Smooth muscle cell of trachea (primary cell): Measurements from ENCODE around the gene PTGER1. TPM values are rescaled to one million over a fixed set of nuclear protein-coding genes. Genes with fewer than 3 reads are reported as not detected.

ENCODE experiments used
- total RNA-seq: library from RNA; depleted of rRNA; stranded (reverse); fragments of >200 nt; gene quantifications from 2 replicates; pipeline ENCODE4 v1.2.1, GENCODE V29; 2014

Gene PTGER1, protein sequence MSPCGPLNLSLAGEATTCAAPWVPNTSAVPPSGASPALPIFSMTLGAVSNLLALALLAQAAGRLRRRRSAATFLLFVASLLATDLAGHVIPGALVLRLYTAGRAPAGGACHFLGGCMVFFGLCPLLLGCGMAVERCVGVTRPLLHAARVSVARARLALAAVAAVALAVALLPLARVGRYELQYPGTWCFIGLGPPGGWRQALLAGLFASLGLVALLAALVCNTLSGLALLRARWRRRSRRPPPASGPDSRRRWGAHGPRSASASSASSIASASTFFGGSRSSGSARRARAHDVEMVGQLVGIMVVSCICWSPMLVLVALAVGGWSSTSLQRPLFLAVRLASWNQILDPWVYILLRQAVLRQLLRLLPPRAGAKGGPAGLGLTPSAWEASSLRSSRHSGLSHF
- 5.4 and 5.6 TPM in 2 replicates for total RNA-seq

DNA sequence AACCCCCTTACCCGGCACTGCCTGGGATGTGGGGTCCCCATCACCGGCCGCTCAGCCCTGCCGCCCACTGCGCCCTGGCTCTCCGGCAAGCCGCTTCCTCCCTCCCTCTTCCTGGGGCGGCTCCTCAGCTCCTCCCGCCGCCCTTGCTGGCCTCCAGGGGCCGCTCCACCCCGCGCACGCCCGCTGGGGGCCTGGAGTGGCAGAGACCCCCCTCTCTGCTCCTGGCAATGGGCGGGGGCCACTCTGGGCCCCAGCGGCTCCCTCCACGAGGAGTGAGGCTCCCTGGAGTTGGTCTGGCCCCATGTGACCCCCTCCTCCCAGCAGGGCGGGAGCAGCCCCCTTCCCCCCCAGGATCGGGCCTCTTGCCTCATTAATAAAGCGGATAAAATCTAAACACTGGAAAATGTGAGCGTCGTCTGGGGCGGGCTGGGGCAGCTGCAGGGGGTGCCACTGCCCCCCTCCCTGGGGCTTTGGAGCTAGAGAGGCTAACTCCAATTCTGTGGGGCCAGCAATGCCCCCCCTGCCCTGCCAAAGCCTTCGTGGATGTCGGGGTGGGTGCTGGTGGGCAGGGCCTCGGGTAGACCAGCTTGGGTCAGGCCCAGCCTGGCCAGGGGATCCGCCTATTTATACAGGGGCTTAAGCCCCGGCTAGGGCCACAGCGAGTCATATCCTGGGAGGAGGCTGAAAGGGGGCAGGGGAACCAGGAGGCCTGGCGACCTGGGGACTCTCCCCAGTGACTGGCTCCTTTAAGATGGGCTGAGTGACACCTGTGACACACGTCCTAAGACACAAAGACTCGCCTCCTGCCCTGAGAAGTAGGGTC, at the start of gene PTGER1:
Gene PTGER1, minus strand, starts transcription at position 104 of the 823 bp plus-strand sequence. CDS start 1,034 bp downstream, outside the sequence.

DNA sequence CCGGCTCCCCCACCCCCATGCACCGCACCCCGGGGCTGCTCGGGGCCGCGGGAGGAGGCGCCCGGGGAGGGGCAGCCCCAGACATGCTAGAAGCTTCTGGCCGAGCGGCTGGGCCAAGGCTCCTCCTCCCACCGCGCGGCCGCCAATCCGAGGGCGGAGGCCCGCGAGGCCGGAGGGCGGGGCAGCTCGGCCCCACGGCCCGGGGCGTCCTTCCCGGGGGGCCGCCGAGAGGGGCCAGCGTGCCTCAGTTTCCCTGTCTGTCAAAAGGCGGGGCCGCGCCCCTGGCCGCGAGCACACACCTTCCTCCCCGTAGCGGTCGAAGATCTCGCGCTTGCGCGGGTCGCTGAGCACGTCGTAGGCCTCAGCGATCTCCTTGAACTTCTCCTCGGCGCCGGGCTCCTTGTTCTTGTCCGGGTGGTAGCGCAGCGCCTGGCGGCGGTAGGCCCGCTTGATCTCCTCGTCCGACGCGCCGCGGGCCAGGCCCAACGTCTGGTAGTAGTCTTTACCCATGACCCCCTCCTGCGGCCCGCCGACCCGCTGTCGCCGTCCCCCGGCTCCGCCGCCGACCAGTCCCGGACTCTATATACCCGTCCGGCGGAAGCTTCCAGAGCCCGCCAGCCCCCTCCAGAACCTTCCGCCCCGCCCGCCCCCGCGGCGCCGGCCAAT, 42.8 kb upstream of the PTGER1 start, which contains the start of gene DNAJB1:
Gene DNAJB1, minus strand, starts transcription at position 558 of the 666 bp plus-strand sequence. Its CDS starts 48 bp downstream, at position 510.

DNA sequence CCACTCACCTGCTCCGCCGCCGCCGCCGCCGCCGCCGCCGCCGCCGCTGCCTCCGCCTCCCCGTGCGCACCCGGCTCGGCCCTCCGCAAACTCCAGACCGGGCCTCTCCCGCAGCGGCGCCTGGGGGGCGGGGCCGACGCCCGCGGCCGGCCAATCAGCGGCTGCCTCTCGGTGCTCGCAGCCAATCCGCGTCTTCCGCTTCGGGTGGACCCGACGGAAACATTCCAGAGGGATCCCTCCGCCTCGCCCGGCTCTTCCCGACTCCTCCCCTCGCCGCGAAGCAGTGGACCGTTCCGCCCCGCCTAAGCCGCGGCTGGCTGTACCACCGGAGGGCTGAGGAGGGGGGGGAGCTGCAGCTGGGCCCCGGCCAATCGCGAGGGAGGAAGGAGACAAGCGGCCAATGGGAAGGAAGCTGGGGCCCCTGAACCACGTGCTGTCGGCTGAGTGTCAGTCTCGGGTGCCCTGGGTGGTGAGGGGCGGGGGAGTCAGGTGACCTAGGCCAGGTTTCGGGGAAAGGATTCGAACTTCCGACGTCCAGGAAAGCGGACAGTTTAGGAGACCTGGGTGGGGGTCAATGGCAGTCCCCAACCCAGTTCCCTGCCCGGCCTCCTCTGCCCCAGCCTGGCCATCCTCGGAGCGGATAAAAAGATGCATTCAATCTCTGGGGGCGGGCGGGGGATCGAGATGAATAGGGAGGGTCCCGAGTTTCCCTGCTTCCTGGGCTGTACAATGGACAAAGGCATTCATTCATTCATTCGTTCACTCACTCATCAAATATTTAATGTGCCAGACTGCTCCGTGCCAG, 21.1 kb upstream of the PTGER1 start, which contains the start of gene GIPC1:
Gene GIPC1, minus strand, starts transcription at position 99 of the 805 bp plus-strand sequence. CDS start 13,151 bp downstream, outside the sequence.

DNA sequence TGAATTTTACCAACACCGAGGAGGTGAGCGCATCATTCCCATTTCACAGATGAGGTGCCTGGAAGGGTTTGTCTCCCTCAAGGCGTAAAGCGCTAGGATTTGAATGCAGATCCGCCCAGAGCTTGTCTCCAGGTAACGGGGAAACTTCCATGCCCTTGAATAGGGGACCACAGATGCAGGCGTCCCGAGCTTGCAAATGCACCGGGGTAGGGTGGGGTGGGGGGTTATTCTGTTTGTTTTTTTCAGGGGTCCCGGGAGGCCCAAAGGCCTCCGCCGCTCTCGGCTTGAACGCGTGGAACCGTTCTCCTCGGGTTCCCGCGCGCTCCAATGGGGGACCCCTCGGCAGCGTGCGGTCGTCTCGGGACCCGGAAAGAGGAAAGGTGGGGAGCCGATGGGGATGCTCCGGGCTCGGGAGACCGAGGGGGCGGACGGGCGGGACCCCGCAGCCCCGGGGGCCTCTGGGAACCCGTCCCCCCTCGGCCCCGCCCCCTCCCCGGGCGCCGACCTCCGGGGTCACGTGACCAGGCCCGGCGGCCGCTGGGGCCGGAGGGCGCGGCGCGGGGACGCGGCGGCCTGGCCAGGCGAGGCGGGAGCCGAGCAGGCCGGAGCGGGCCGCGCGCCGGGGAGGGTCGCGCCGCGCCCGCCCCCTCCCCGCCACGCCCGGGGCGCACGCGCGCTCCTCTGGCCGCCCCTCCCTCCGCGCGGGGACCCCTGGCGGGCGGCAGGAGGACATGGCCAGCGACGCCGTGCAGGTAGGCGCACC, 42.2 kb downstream of the PTGER1 start, which contains the start of gene PKN1:
Gene PKN1, plus strand, starts transcription at position 516 of the 763 bp plus-strand sequence. Its CDS starts 216 bp downstream, at position 732.

Other genes with a start within 250 kb of the PTGER1 start
- 30.9 and 32.6 TPM in 2 replicates for gene ADGRE5, start 93.9 kb downstream of the PTGER1 start, total RNA-seq
- 48.3 and 118 TPM in 2 replicates for gene DDX39A, start 56.0 kb downstream of the PTGER1 start, total RNA-seq
- gene PKN1, start 42.0 kb downstream of the PTGER1 start, total RNA-seq: 188 and 245 TPM in 2 replicates
- gene GIPC1, start 20.8 kb upstream of the PTGER1 start, total RNA-seq: 129 and 152 TPM in 2 replicates
- 52.5 and 91.3 TPM in 2 replicates for gene DNAJB1, start 43.0 kb upstream of the PTGER1 start, total RNA-seq
- gene TECR, start 54.2 kb upstream of the PTGER1 start, total RNA-seq: 28.8 and 38.5 TPM in 2 replicates
- gene NDUFB7, start 96.7 kb upstream of the PTGER1 start, total RNA-seq: 188 and 247 TPM in 2 replicates
- gene CLEC17A, start 107.7 kb upstream of the PTGER1 start, total RNA-seq: under 0.01 TPM in 2 replicates
- not detected in 2 replicates for gene ADGRE3, start 199.5 kb upstream of the PTGER1 start, total RNA-seq
- gene ZNF333, start 214.7 kb upstream of the PTGER1 start, total RNA-seq: 24.6 and 32.7 TPM in 2 replicates